ENCODE data around the gene CFAP46. TPM values are rescaled to one million over a fixed set of nuclear protein-coding genes. Genes with fewer than 3 reads are reported as not detected.

CFAP46 gene
- total RNA-seq, 1 donor from 2014 or later, result not detected

- no peaks in the 10 kb centered on the region for H3K27me3 ChIP-seq
- no peak for DNase-seq (ENCODE audit: low spot score in 2 of 2)
- no peak overlapping the region for H3K4me3 ChIP-seq
- no peak overlapping the region for H3K27ac ChIP-seq
- H3K4me1 ChIP-seq, result no peaks in the 10 kb centered on the region
- intact Hi-C loops (cut with DNase I), result no loop called here
- H3K36me3 ChIP-seq, result no peaks in the 10 kb centered on the region
- H3K9me3 ChIP-seq, result no peaks in the 10 kb centered on the region
- no peak for TF ChIP-seq CTCF (IDR thresholded peaks at IDR 0.05)
Observed at GRCh38 chr10:132988988-132989387, 46.6 kb upstream of the CFAP46 start.

GRCh38 chr10:132987671-132988571 lies 45.6 kb upstream of the CFAP46 start:
- no peak for DNase-seq (ENCODE audit: low spot score in 2 of 2)
- Histone ChIP-seq H3K27ac (no peak overlapping the region), H3K36me3 (no peaks in the 10 kb centered on the region), H3K9me3 (no peaks in the 10 kb centered on the region), H3K4me3 (peak overlapping the region in 1 of 2 donors; percentile 37), H3K4me1 (no peaks in the 10 kb centered on the region), H3K27me3 (no peaks in the 10 kb centered on the region)
- intact Hi-C loops (cut with DNase I), result no loop called here
- TF ChIP-seq CTCF (IDR thresholded peaks at IDR 0.05), result no peak

GRCh38 chr10:132986978-132987377 lies 44.6 kb upstream of the CFAP46 start:
- no peaks in the 10 kb centered on the region for H3K4me1 ChIP-seq
- H3K9me3 ChIP-seq, result no peaks in the 10 kb centered on the region
- TF ChIP-seq CTCF (IDR thresholded peaks at IDR 0.05), result no peak
- no peak overlapping the region for H3K4me3 ChIP-seq
- intact Hi-C loops (cut with DNase I), result no loop called here
- H3K27ac ChIP-seq, result no peak overlapping the region
- H3K36me3 ChIP-seq, result no peaks in the 10 kb centered on the region
- no peak for DNase-seq (ENCODE audit: low spot score in 2 of 2)
- no peaks in the 10 kb centered on the region for H3K27me3 ChIP-seq

- H3K4me1 ChIP-seq, result no peaks in the 10 kb centered on the region
- H3K27me3 ChIP-seq, result no peaks in the 10 kb centered on the region
- intact Hi-C loops (cut with DNase I), result no loop called here
- H3K4me3 ChIP-seq, result no peak overlapping the region
- no peak for DNase-seq (ENCODE audit: low spot score in 2 of 2)
- H3K9me3 ChIP-seq, result no peaks in the 10 kb centered on the region
- H3K36me3 ChIP-seq, result no peaks in the 10 kb centered on the region
- no peak overlapping the region for H3K27ac ChIP-seq
- no peak for TF ChIP-seq CTCF (IDR thresholded peaks at IDR 0.05)
Observed at GRCh38 chr10:132986576-132986975, 44.2 kb upstream of the CFAP46 start.

GRCh38 chr10:132986076-132986475 lies 43.7 kb upstream of the CFAP46 start:
- no peak for TF ChIP-seq CTCF (IDR thresholded peaks at IDR 0.05)
- Histone ChIP-seq H3K36me3 (no peaks in the 10 kb centered on the region), H3K9me3 (no peaks in the 10 kb centered on the region), H3K4me1 (no peaks in the 10 kb centered on the region), H3K4me3 (no peak overlapping the region), H3K27ac (no peak overlapping the region), H3K27me3 (no peaks in the 10 kb centered on the region)
- DNase-seq (ENCODE audit: low spot score in 2 of 2), result no peak
- intact Hi-C loops (cut with DNase I), result no loop called here
